MM.1S (cell line): ENCODE results near the gene ZNF362.

Source experiments
- DNase-seq: peaks from one replicate; pipeline ENCODE4 v3.0.0-alpha.2; 2015
- H2AFZ ChIP-seq: fragments of 300-600 bp; sonication (generic); 2 replicates; pipeline ENCODE4 v1.6.0; 2016; ENCODE audit warnings: antibody characterized with exemption, low read length
- H3F3A ChIP-seq: fragments of 300-600 bp; sonication (generic); 2 replicates; pipeline ENCODE4 v1.6.1; 2016; ENCODE audit warnings: mild to moderate bottlenecking, antibody characterized with exemption, low read length, moderate library complexity, mixed read lengths; ENCODE audit not compliant: insufficient read depth
- H3K27ac ChIP-seq: fragments of 300-600 bp; sonication (generic); 2 replicates; pipeline ENCODE4 v1.5.1; 2016; ENCODE audit warnings: mild to moderate bottlenecking, low read length
- H3K27me3 ChIP-seq: fragments of 300-600 bp; sonication (generic); replicated peaks from 2 replicates; pipeline ENCODE4 v1.6.0; 2016; ENCODE audit warnings: low read length; ENCODE audit not compliant: insufficient read depth
- H3K36me3 ChIP-seq: fragments of 300-600 bp; sonication (generic); replicated peaks from 2 replicates; pipeline ENCODE4 v1.6.1; 2016; ENCODE audit warnings: mild to moderate bottlenecking, low read length, mixed read lengths; ENCODE audit not compliant: insufficient read depth
- H3K4me1 ChIP-seq: fragments of 300-600 bp; sonication (generic); 2 replicates; pipeline ENCODE4 v1.6.1; 2016; ENCODE audit warnings: low read length, mixed read lengths
- H3K4me2 ChIP-seq: fragments of 300-600 bp; sonication (generic); 2 replicates; pipeline ENCODE4 v1.6.0; 2016; ENCODE audit warnings: low read depth, low read length
- H3K4me3 ChIP-seq: fragments of 300-600 bp; sonication (generic); 2 replicates; pipeline ENCODE4 v1.5.1; 2016; ENCODE audit warnings: low read length, mixed read lengths
- H3K79me2 ChIP-seq: fragments of 300-600 bp; sonication (generic); 2 replicates; pipeline ENCODE4 v1.6.1; 2016; ENCODE audit warnings: mixed run types, low read length, mixed read lengths
- H3K9ac ChIP-seq: fragments of 300-600 bp; sonication (generic); 2 replicates; pipeline ENCODE4 v1.6.1; 2016; ENCODE audit warnings: low read length, mixed read lengths
- H3K9me2 ChIP-seq: fragments of 300-600 bp; sonication (generic); replicated peaks from 2 replicates; pipeline ENCODE4 v1.6.1; 2016; ENCODE audit warnings: mild to moderate bottlenecking, low read length, mixed read lengths; ENCODE audit not compliant: insufficient read depth
- H3K9me3 ChIP-seq: fragments of 300-600 bp; sonication (generic); replicated peaks from 2 replicates; pipeline ENCODE4 v1.6.1; 2016; ENCODE audit warnings: mild to moderate bottlenecking, low read length, mixed read lengths; ENCODE audit not compliant: insufficient read depth
- H4K20me1 ChIP-seq: fragments of 300-600 bp; sonication (generic); 2 replicates; pipeline ENCODE4 v1.6.1; 2016; ENCODE audit warnings: mild to moderate bottlenecking, low read length, moderate library complexity, mixed read lengths; ENCODE audit not compliant: insufficient read depth
- CTCF ChIP-seq: fragments of 300-600 bp; sonication (generic); IDR thresholded peaks from 2 replicates; pipeline ENCODE4 v1.5.1; 2016; ENCODE audit warnings: antibody characterized with exemption, low read length, mixed read lengths
- EZH2 ChIP-seq: fragments of 300-600 bp; sonication (generic); optimal IDR thresholded peaks from 2 replicates; pipeline ENCODE3; 2017; ENCODE audit warnings: low read depth, mild to moderate bottlenecking, antibody characterized with exemption, low read length, mixed read lengths
- EZH2phosphoT487 ChIP-seq: fragments of 300-600 bp; sonication (generic); IDR thresholded peaks from 2 replicates; pipeline ENCODE4 v1.6.1; 2018; ENCODE audit warnings: antibody characterized with exemption, low read length

ZNF362 gene

GRCh38 chr1:33250217-33250616, 6.1 kb upstream of the ZNF362 start:
- no peaks in the 10 kb centered on the region for H3K4me1 ChIP-seq
- no peak overlapping the region for H3K27ac ChIP-seq
- H3K9ac ChIP-seq = no peak overlapping the region
- TF ChIP-seq EZH2 (no peak), EZH2phosphoT487 (no peak), CTCF (no peak)
- H3K27me3 ChIP-seq = 0 out of 2 replicates have a peak, but pooled peaks cover 5% of the 10 kb centered on the region
- no peaks in the 10 kb centered on the region for H4K20me1 ChIP-seq
- no peaks in the 10 kb centered on the region for H3F3A ChIP-seq
- no peaks in the 10 kb centered on the region for H3K9me2 ChIP-seq
- H3K36me3 ChIP-seq = no peaks in the 10 kb centered on the region
- H3K4me3 ChIP-seq = no peak overlapping the region
- no peaks in the 10 kb centered on the region for H3K79me2 ChIP-seq
- DNase-seq = no peak
- H2AFZ ChIP-seq = no peak overlapping the region
- no peaks in the 10 kb centered on the region for H3K9me3 ChIP-seq
- H3K4me2 ChIP-seq = no peak overlapping the region

- H3K4me3 ChIP-seq = no peak overlapping the region
- H3K9me3 ChIP-seq = no peaks in the 10 kb centered on the region
- no peaks in the 10 kb centered on the region for H3F3A ChIP-seq
- H3K4me2 ChIP-seq = no peak overlapping the region
- no peaks in the 10 kb centered on the region for H3K36me3 ChIP-seq
- no peak for DNase-seq
- H3K4me1 ChIP-seq = no peaks in the 10 kb centered on the region
- H3K9ac ChIP-seq = no peak overlapping the region
- no peaks in the 10 kb centered on the region for H3K79me2 ChIP-seq
- H3K27ac ChIP-seq = no peak overlapping the region
- H4K20me1 ChIP-seq = no peaks in the 10 kb centered on the region
- H3K27me3 ChIP-seq = 0 out of 2 replicates have a peak, but pooled peaks cover 5% of the 10 kb centered on the region
- TF ChIP-seq CTCF (no peak), EZH2 (no peak), EZH2phosphoT487 (no peak)
- H2AFZ ChIP-seq = no peak overlapping the region
- no peaks in the 10 kb centered on the region for H3K9me2 ChIP-seq
Measured at GRCh38 chr1:33250724-33251123, 5.6 kb upstream of the ZNF362 start.

- Histone ChIP-seq H3K4me1 (no peaks in the 10 kb centered on the region), H2AFZ (no peak overlapping the region), H3K79me2 (no peaks in the 10 kb centered on the region), H3K27ac (no peak overlapping the region), H3K36me3 (no peaks in the 10 kb centered on the region), H3K9ac (no peak overlapping the region), H4K20me1 (no peaks in the 10 kb centered on the region), H3F3A (no peaks in the 10 kb centered on the region), H3K9me2 (no peaks in the 10 kb centered on the region), H3K9me3 (no peaks in the 10 kb centered on the region), H3K4me2 (no peak overlapping the region), H3K4me3 (no peak overlapping the region), H3K27me3 (0 out of 2 replicates have a peak, but pooled peaks cover 2% of the 10 kb centered on the region)
- no peak for TF ChIP-seq EZH2phosphoT487
- no peak for TF ChIP-seq EZH2
- no peak for TF ChIP-seq CTCF
- DNase-seq = no peak
Measured at GRCh38 chr1:33254491-33254890, 1.8 kb upstream of the ZNF362 start.
